ENCODE results near the gene SELENOO.

Gene SELENOO

GRCh38 chr22:50194037-50194805, 6.6 kb upstream of the SELENOO start:
- TF ChIP-seq ZFP30 (CRISPR knock-in tag; IDR thresholded peaks at IDR 0.05) (no peak), ZNF70 (CRISPR knock-in tag; IDR thresholded peaks at IDR 0.05) (no peak), ZNF565 (CRISPR knock-in tag; conservative IDR thresholded peaks at IDR 0.05; ENCODE audit: low read depth) (no peak), OSR1 (CRISPR knock-in tag; IDR thresholded peaks at IDR 0.05) (no peak), ISL1 (CRISPR knock-in tag; IDR thresholded peaks at IDR 0.05) (no peak), ARNTL (CRISPR knock-in tag; IDR thresholded peaks at IDR 0.05; ENCODE audit: borderline replicate concordance, low read depth) (no peak), BACH2 (CRISPR knock-in tag; IDR thresholded peaks at IDR 0.05; ENCODE audit: borderline replicate concordance) (no peak), PPARA (CRISPR knock-in tag; IDR thresholded peaks at IDR 0.05; ENCODE audit: borderline replicate concordance) (no peak), SNAI2 (CRISPR knock-in tag; IDR thresholded peaks at IDR 0.05) (no peak), GLIS3 (CRISPR knock-in tag; IDR thresholded peaks at IDR 0.05) (no peak)
- no peak for ATAC-seq

- no peak for ATAC-seq
- TF ChIP-seq POU6F1 (CRISPR knock-in tag; IDR thresholded peaks at IDR 0.05; ENCODE audit: borderline replicate concordance, low read depth), result no peak
- TF ChIP-seq TSHZ2 (CRISPR knock-in tag; IDR thresholded peaks at IDR 0.05), result no peak
- no peak for TF ChIP-seq ZFP30 (CRISPR knock-in tag; IDR thresholded peaks at IDR 0.05)
- TF ChIP-seq SNAI2 (CRISPR knock-in tag; IDR thresholded peaks at IDR 0.05), result no peak
- TF ChIP-seq ESRRG (CRISPR knock-in tag; IDR thresholded peaks at IDR 0.05), result no peak
- no peak for TF ChIP-seq PATZ1 (CRISPR knock-in tag; IDR thresholded peaks at IDR 0.05; ENCODE audit: borderline replicate concordance)
- no peak for TF ChIP-seq CREB5 (CRISPR knock-in tag; IDR thresholded peaks at IDR 0.05; ENCODE audit: low read depth)
- TF ChIP-seq ZNF8 (CRISPR knock-in tag; IDR thresholded peaks at IDR 0.05), result no peak
- no peak for TF ChIP-seq ARNTL (CRISPR knock-in tag; IDR thresholded peaks at IDR 0.05; ENCODE audit: borderline replicate concordance, low read depth)
- no peak for TF ChIP-seq GLIS3 (CRISPR knock-in tag; IDR thresholded peaks at IDR 0.05)
- no peak for TF ChIP-seq ZNF70 (CRISPR knock-in tag; IDR thresholded peaks at IDR 0.05)
- no peak for TF ChIP-seq OSR1 (CRISPR knock-in tag; IDR thresholded peaks at IDR 0.05)
- no peak for TF ChIP-seq ISL1 (CRISPR knock-in tag; IDR thresholded peaks at IDR 0.05)
- no peak for TF ChIP-seq CSRNP3 (CRISPR knock-in tag; IDR thresholded peaks at IDR 0.05)
- no peak for TF ChIP-seq RARB (CRISPR knock-in tag; IDR thresholded peaks at IDR 0.05)
- TF ChIP-seq PPARA (CRISPR knock-in tag; IDR thresholded peaks at IDR 0.05; ENCODE audit: borderline replicate concordance), result no peak
- TF ChIP-seq TOX (CRISPR knock-in tag; IDR thresholded peaks at IDR 0.05; ENCODE audit: borderline replicate concordance), result no peak
Measured at GRCh38 chr22:50196256-50196655, 4.6 kb upstream of the SELENOO start.
